Keratinocyte (primary cell): Measurements from ENCODE around the gene HAX1.

Experiments
- EZH2 ChIP-seq: IDR thresholded peaks from one replicate; pipeline ENCODE4 v1.6.1; 2012; ENCODE audit warnings: inconsistent platforms, mild to moderate bottlenecking, low read length, moderate library complexity
- TF ChIP-seq, protein P1 (sequence below), 3 experiments: IDR thresholded peaks in 1 of 3; conservative IDR thresholded peaks in 1 of 3; optimal IDR thresholded peaks in 1 of 3; 2 replicates in 2 of 3; 3 replicates in 1 of 3; pipeline versions ENCODE3 to v1.5.1; 2011; ENCODE audit warnings: low read length in 3 of 3, mild to moderate bottlenecking in 3 of 3, moderate library complexity in 2 of 3, control low read depth in 1 of 3, inconsistent platforms in 1 of 3; ENCODE audit not compliant: insufficient read depth in 2 of 3; ENCODE audit errors: extremely low read depth in 1 of 3

DNA sequence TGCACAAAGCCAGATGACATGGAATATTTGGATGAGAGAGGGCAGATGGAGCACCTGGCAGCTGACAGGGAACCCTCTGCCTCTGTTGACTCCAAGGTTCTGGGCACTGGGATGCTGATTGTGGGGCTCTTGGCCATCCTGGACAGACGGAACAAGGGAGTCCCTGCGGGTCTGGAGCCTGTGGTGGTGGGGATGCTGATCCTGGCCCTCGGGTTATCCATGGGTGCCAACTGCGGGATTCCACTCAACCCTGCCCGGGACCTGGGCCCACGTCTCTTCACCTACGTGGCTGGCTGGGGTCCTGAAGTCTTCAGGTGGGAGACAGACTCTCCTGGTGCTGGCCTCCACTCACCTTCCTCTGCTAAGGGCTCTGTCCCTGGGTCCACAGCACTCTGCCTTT lies 51.1 kb downstream of the HAX1 start:
- TF ChIP-seq, protein P1, sequence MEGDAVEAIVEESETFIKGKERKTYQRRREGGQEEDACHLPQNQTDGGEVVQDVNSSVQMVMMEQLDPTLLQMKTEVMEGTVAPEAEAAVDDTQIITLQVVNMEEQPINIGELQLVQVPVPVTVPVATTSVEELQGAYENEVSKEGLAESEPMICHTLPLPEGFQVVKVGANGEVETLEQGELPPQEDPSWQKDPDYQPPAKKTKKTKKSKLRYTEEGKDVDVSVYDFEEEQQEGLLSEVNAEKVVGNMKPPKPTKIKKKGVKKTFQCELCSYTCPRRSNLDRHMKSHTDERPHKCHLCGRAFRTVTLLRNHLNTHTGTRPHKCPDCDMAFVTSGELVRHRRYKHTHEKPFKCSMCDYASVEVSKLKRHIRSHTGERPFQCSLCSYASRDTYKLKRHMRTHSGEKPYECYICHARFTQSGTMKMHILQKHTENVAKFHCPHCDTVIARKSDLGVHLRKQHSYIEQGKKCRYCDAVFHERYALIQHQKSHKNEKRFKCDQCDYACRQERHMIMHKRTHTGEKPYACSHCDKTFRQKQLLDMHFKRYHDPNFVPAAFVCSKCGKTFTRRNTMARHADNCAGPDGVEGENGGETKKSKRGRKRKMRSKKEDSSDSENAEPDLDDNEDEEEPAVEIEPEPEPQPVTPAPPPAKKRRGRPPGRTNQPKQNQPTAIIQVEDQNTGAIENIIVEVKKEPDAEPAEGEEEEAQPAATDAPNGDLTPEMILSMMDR (optimal IDR thresholded peaks at IDR 0.05 in 1 of 3, IDR thresholded peaks at IDR 0.05 in 1 of 3, conservative IDR thresholded peaks at IDR 0.05 in 1 of 3; ENCODE audit: extremely low read depth in 1 of 3, insufficient read depth in 2 of 3, low read length in 3 of 3), result no peak
- TF ChIP-seq EZH2, result no peak
